ENCODE measurements around the gene HOPX. TPM values are rescaled to one million over a fixed set of nuclear protein-coding genes. Genes with fewer than 3 reads are reported as not detected.

HOPX gene
- total and polyA plus RNA-seq, 2 of the 8 experiments (the other 6 are each of a cell fraction or from before 2014, with no cell fraction given): not detected

DNA sequence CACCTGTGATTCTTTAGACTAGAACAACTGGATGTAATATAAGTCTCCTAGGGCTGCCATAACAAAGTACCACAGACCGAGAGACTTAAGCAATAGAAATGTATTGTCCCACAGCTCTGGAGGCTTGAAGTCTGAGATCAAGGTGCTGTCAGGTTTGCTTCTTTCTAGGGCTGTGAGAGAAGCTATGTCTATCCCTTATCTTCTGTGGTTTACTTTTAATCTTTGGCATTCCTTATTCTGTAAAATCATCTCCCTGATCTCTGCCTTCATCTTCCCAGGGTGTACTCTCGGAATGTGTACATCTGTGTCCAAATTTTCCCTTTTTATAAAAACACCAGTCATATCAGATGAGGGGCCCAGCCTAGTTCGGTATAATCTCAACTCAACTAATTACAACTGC is 10.3 kb upstream of the HOPX start (continued):
- TF ChIP-seq, protein P1, sequence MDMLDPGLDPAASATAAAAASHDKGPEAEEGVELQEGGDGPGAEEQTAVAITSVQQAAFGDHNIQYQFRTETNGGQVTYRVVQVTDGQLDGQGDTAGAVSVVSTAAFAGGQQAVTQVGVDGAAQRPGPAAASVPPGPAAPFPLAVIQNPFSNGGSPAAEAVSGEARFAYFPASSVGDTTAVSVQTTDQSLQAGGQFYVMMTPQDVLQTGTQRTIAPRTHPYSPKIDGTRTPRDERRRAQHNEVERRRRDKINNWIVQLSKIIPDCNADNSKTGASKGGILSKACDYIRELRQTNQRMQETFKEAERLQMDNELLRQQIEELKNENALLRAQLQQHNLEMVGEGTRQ (IDR thresholded peaks at IDR 0.05; ENCODE audit: low read length): no peak
- TF ChIP-seq ZNF274 (IDR thresholded peaks at IDR 0.05; ENCODE audit: borderline replicate concordance, extremely low read depth, low read length): no peak
- no peak for TF ChIP-seq GTF2F1 (IDR thresholded peaks at IDR 0.05; ENCODE audit: borderline replicate concordance, low read depth, low read length)
- no peak for TF ChIP-seq NRF1 (IDR thresholded peaks at IDR 0.05; ENCODE audit: low read depth, low read length)
- TF ChIP-seq CEBPB (IDR thresholded peaks at IDR 0.05; ENCODE audit: low read depth, low read length): no peak
- TF ChIP-seq ATF3 (IDR thresholded peaks at IDR 0.05; ENCODE audit: insufficient read depth, low read depth, low read length): no peak

Data from H1 (cell line).